PFSK-1 (cell line): ENCODE measurements around the gene PRMT7.

Source experiments
- FOXP2 ChIP-seq: optimal IDR thresholded peaks from 2 replicates; pipeline ENCODE3; 2011; ENCODE audit warnings: borderline replicate concordance, control low read depth, inconsistent platforms; ENCODE audit not compliant: insufficient read depth; ENCODE audit errors: extremely low read length, extremely low read depth
- POLR2AphosphoS5 ChIP-seq: IDR thresholded peaks from 2 replicates; pipeline ENCODE4 v1.6.1; 2012; ENCODE audit warnings: low read depth, mild to moderate bottlenecking, control low read depth, low read length, moderate library complexity
- REST ChIP-seq, 2 experiments: IDR thresholded peaks; 2 replicates each; pipeline versions ENCODE4 v1.6.1 to v1.8.0; 2011 to 2012; ENCODE audit warnings: low read depth in 2 of 2, low read length in 2 of 2, control low read depth in 1 of 2, inconsistent platforms in 1 of 2, mild to moderate bottlenecking in 1 of 2, moderate library complexity in 1 of 2; ENCODE audit not compliant: insufficient read depth in 1 of 2
- SIN3A ChIP-seq: IDR thresholded peaks from 2 replicates; pipeline ENCODE4 v1.6.1; 2012; ENCODE audit warnings: mild to moderate bottlenecking, low read length, moderate library complexity, borderline replicate concordance; ENCODE audit not compliant: insufficient read depth
- TAF1 ChIP-seq: IDR thresholded peaks from 2 replicates; pipeline ENCODE4 v1.6.1; 2012; ENCODE audit warnings: low read length, control low read depth, borderline replicate concordance; ENCODE audit not compliant: insufficient read depth

- no peak for TF ChIP-seq POLR2AphosphoS5
- no peak for TF ChIP-seq REST (IDR thresholded peaks at IDR 0.05; ENCODE audit: insufficient read depth in 1 of 2, low read depth in 2 of 2, low read length in 2 of 2)
- no peak for TF ChIP-seq TAF1
- TF ChIP-seq FOXP2: no peak
- TF ChIP-seq SIN3A: no peak
Measured at GRCh38 chr16:68403177-68403576, 92.4 kb downstream of the PRMT7 start.
